ENCODE data around the gene NEUROG2.

Gene NEUROG2

DNA sequence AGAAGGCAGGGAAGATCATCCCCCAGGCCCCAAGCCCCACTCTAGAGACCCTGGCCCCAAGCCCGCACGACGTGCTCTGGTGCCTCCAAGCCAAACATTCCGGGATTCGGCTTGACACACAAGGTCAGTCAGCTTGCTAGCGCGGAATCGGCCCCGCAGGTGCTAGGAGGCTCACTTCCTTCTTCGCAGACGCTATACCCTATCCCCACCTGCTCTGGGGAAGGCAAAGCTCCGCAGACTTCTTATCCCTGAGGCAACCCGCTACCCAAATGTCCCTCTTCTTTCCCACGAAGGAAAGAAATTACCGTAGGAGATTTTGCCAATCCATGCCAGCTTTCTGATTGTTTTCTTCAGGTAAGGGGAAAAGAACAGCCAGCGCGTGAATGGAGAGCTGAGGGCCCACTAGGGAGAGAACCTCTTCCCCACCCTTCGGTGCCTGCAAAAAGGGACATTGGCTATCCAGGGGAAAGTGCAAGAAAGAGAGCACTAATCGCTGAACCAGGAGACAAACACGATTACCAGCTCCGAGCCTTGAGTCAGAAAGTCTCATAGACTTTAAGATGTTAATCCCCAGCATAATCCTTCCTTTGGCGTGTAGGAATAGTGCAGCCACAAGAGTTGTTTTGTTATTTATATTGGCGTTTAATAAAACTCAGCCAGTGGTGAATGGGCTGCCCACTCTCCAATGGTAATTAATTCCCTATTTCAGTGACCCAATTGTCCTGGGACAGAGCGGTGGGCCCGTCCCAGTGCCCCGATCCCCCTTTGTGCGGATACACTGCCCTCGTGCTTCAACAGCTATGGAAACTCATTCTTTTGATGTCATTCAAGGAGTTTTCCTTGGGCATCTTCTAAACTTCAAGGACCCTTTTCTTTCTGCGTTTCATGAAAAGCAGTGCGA, 5.4 kb upstream of the NEUROG2 start:
- no peak for TF ChIP-seq RARB (CRISPR knock-in tag; IDR thresholded peaks at IDR 0.05)
- TF ChIP-seq ESRRG (CRISPR knock-in tag; IDR thresholded peaks at IDR 0.05), result no peak
- no peak for ATAC-seq

GRCh38 chr4:112520598-112521122, 4.7 kb upstream of the NEUROG2 start:
- no peak for TF ChIP-seq ARNTL (CRISPR knock-in tag; IDR thresholded peaks at IDR 0.05; ENCODE audit: borderline replicate concordance, low read depth)
- TF ChIP-seq, protein P1, sequence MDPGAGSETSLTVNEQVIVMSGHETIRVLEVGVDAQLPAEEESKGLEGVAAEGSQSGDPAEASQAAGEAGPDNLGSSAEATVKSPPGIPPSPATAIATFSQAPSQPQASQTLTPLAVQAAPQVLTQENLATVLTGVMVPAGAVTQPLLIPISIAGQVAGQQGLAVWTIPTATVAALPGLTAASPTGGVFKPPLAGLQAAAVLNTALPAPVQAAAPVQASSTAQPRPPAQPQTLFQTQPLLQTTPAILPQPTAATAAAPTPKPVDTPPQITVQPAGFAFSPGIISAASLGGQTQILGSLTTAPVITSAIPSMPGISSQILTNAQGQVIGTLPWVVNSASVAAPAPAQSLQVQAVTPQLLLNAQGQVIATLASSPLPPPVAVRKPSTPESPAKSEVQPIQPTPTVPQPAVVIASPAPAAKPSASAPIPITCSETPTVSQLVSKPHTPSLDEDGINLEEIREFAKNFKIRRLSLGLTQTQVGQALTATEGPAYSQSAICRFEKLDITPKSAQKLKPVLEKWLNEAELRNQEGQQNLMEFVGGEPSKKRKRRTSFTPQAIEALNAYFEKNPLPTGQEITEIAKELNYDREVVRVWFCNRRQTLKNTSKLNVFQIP (CRISPR knock-in tag; IDR thresholded peaks at IDR 0.05; ENCODE audit: borderline replicate concordance, low read depth), result no peak
- TF ChIP-seq ZNF565 (CRISPR knock-in tag; conservative IDR thresholded peaks at IDR 0.05; ENCODE audit: low read depth), result no peak
- TF ChIP-seq ZFP3 (CRISPR knock-in tag; IDR thresholded peaks at IDR 0.05), result no peak
- TF ChIP-seq SNAI2 (CRISPR knock-in tag; IDR thresholded peaks at IDR 0.05), result no peak
- no peak for TF ChIP-seq ZNF8 (CRISPR knock-in tag; IDR thresholded peaks at IDR 0.05)
- TF ChIP-seq PPARA (CRISPR knock-in tag; IDR thresholded peaks at IDR 0.05; ENCODE audit: borderline replicate concordance), result no peak
- TF ChIP-seq ESRRG (CRISPR knock-in tag; IDR thresholded peaks at IDR 0.05), result no peak
- no peak for TF ChIP-seq RARB (CRISPR knock-in tag; IDR thresholded peaks at IDR 0.05)
- no peak for TF ChIP-seq ZC3H10 (CRISPR knock-in tag; IDR thresholded peaks at IDR 0.05)
- no peak for TF ChIP-seq TCF4 (CRISPR knock-in tag; IDR thresholded peaks at IDR 0.05; ENCODE audit: borderline replicate concordance)
- TF ChIP-seq GLIS3 (CRISPR knock-in tag; IDR thresholded peaks at IDR 0.05), result no peak
- TF ChIP-seq TOX (CRISPR knock-in tag; IDR thresholded peaks at IDR 0.05; ENCODE audit: borderline replicate concordance), result no peak
- TF ChIP-seq, protein P2, sequence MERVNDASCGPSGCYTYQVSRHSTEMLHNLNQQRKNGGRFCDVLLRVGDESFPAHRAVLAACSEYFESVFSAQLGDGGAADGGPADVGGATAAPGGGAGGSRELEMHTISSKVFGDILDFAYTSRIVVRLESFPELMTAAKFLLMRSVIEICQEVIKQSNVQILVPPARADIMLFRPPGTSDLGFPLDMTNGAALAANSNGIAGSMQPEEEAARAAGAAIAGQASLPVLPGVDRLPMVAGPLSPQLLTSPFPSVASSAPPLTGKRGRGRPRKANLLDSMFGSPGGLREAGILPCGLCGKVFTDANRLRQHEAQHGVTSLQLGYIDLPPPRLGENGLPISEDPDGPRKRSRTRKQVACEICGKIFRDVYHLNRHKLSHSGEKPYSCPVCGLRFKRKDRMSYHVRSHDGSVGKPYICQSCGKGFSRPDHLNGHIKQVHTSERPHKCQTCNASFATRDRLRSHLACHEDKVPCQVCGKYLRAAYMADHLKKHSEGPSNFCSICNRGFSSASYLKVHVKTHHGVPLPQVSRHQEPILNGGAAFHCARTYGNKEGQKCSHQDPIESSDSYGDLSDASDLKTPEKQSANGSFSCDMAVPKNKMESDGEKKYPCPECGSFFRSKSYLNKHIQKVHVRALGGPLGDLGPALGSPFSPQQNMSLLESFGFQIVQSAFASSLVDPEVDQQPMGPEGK (CRISPR knock-in tag; IDR thresholded peaks at IDR 0.05; ENCODE audit: borderline replicate concordance), result no peak
- TF ChIP-seq BACH2 (CRISPR knock-in tag; IDR thresholded peaks at IDR 0.05; ENCODE audit: borderline replicate concordance), result no peak
- no peak for TF ChIP-seq CSDC2 (CRISPR knock-in tag; IDR thresholded peaks at IDR 0.05)
- no peak for TF ChIP-seq ZFP30 (CRISPR knock-in tag; IDR thresholded peaks at IDR 0.05)
- TF ChIP-seq ISL1 (CRISPR knock-in tag; IDR thresholded peaks at IDR 0.05), result no peak
- peak; percentile 41 for ATAC-seq

DNA sequence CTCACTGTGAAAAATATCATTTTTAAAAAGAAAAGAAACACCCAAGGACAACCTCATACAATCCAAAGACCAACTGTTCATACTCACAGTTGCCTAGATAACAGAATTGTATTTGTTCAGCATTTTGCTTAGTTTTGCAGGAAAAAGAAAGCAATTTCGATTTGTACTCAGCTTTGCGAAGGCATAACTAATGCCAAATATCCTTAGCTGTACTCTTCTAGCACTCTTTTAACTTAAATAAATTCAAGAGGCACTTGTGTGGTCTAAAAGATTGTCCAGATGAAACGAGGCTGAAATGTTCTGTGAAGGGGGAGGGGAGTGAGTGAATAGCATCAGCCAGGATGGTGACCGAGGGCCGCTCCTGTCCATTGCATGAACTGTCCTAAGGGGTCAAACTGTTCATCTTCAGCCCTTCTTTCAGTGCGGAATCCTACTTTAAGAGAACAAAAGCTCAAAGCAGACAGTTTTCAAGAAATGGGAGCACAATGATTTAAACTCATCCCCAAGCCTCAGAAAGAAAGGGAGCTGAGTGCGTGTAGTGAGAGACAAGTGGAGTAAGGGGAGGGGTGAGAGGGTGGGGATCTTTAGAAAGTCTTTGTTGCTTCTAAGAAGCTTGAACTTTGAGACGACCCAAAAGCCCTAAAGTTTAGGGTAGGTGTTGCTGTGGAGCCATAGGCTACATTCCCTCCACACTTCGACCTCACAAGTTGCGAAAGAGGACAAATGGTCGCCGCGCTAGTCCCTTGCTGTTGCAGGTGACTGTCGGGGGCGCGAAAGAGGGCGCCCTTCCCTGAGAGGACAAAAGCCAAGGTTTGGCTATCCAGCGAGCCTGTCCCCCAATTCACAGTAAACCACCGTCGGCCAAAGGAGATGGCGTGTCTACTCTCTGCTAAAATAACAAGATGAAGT, 4.0 kb upstream of the NEUROG2 start:
- no peak for ATAC-seq
- TF ChIP-seq RARB (CRISPR knock-in tag; IDR thresholded peaks at IDR 0.05), result no peak
- no peak for TF ChIP-seq TOX (CRISPR knock-in tag; IDR thresholded peaks at IDR 0.05; ENCODE audit: borderline replicate concordance)
- TF ChIP-seq, protein P1 (CRISPR knock-in tag; IDR thresholded peaks at IDR 0.05; ENCODE audit: borderline replicate concordance, low read depth), result no peak
- no peak for TF ChIP-seq PPARA (CRISPR knock-in tag; IDR thresholded peaks at IDR 0.05; ENCODE audit: borderline replicate concordance)
- no peak for TF ChIP-seq ARNTL (CRISPR knock-in tag; IDR thresholded peaks at IDR 0.05; ENCODE audit: borderline replicate concordance, low read depth)
- TF ChIP-seq, protein P2 (CRISPR knock-in tag; IDR thresholded peaks at IDR 0.05; ENCODE audit: borderline replicate concordance), result no peak
- TF ChIP-seq SNAI2 (CRISPR knock-in tag; IDR thresholded peaks at IDR 0.05), result no peak
- no peak for TF ChIP-seq ZNF565 (CRISPR knock-in tag; conservative IDR thresholded peaks at IDR 0.05; ENCODE audit: low read depth)
- TF ChIP-seq ZFP30 (CRISPR knock-in tag; IDR thresholded peaks at IDR 0.05), result no peak
- TF ChIP-seq ZFP3 (CRISPR knock-in tag; IDR thresholded peaks at IDR 0.05), result no peak
- TF ChIP-seq CSDC2 (CRISPR knock-in tag; IDR thresholded peaks at IDR 0.05), result no peak
- no peak for TF ChIP-seq ZC3H10 (CRISPR knock-in tag; IDR thresholded peaks at IDR 0.05)
- TF ChIP-seq ZNF8 (CRISPR knock-in tag; IDR thresholded peaks at IDR 0.05), result no peak
- no peak for TF ChIP-seq TCF4 (CRISPR knock-in tag; IDR thresholded peaks at IDR 0.05; ENCODE audit: borderline replicate concordance)
- TF ChIP-seq ISL1 (CRISPR knock-in tag; IDR thresholded peaks at IDR 0.05), result no peak
- no peak for TF ChIP-seq ZNF70 (CRISPR knock-in tag; IDR thresholded peaks at IDR 0.05)
- no peak for TF ChIP-seq GLIS3 (CRISPR knock-in tag; IDR thresholded peaks at IDR 0.05)

Data from SK-N-SH treated with all-trans-retinoic acid at 6 μM for 48 hours (cell line).